ENCODE measurements around the gene TFEB. TPM values are rescaled to one million over a fixed set of nuclear protein-coding genes. Genes with fewer than 3 reads are reported as not detected.

The TFEB gene
- total and polyA plus RNA-seq, 2 donors (not counting 1 experiment from before 2014, with no cell fraction given), result 1.9 to 7.6 TPM

- Histone ChIP-seq H3K9ac (ENCODE audit: insufficient read depth, low read length) (no peak overlapping the region), H3K9me3 (ENCODE audit: control insufficient read depth, insufficient read depth, low read depth, low read length) (no peaks in the 10 kb centered on the region), H3K27ac (ENCODE audit: insufficient read depth, low read length) (no peak overlapping the region), H3K4me2 (ENCODE audit: extremely low read depth, insufficient read depth, low read length) (no peak overlapping the region), H3K79me2 (ENCODE audit: control insufficient read depth, insufficient read depth, low read length) (no peaks in the 10 kb centered on the region), H3K4me1 (ENCODE audit: control insufficient read depth, extremely low read depth, insufficient read depth, low read length) (peaks cover 5% of the 10 kb centered on the region), H3K4me3 (replicated peaks in 1 of 4; ENCODE audit: control extremely low read depth in 1 of 4, insufficient read depth in 1 of 4, low read depth in 3 of 4, low read length in 4 of 4) (no peak overlapping the region), H3K27me3 (ENCODE audit: control insufficient read depth, insufficient read depth, low read length) (no peaks in the 10 kb centered on the region), H3K36me3 (ENCODE audit: control insufficient read depth, insufficient read depth, low read length) (no peaks in the 10 kb centered on the region), H2AFZ (ENCODE audit: low read length) (no peak overlapping the region), H4K20me1 (ENCODE audit: control insufficient read depth, extremely low read depth, insufficient read depth, low read length) (no peaks in the 10 kb centered on the region)
- TF ChIP-seq EZH2 (IDR thresholded peaks at IDR 0.05; ENCODE audit: low read length, missing control alignments) (no peak), CTCF (conservative IDR thresholded peaks at IDR 0.05 in 1 of 2, IDR thresholded peaks at IDR 0.05 in 1 of 2; ENCODE audit: low read depth in 1 of 2, low read length in 2 of 2) (no peak)
- DNase-seq (ENCODE audit: low read depth in 2 of 2), result no peak
Observed at GRCh38 chr6:41719436-41720261, 15.8 kb downstream of the TFEB start.

GRCh38 chr6:41718828-41719227 is 16.6 kb downstream of the TFEB start:
- no peak overlapping the region for H3K9ac ChIP-seq (ENCODE audit: insufficient read depth, low read length)
- no peak overlapping the region for H2AFZ ChIP-seq (ENCODE audit: low read length)
- no peak overlapping the region for H3K4me3 ChIP-seq (replicated peaks in 1 of 4; ENCODE audit: control extremely low read depth in 1 of 4, insufficient read depth in 1 of 4, low read depth in 3 of 4, low read length in 4 of 4)
- TF ChIP-seq CTCF (conservative IDR thresholded peaks at IDR 0.05 in 1 of 2, IDR thresholded peaks at IDR 0.05 in 1 of 2; ENCODE audit: low read depth in 1 of 2, low read length in 2 of 2) (no peak), EZH2 (IDR thresholded peaks at IDR 0.05; ENCODE audit: low read length, missing control alignments) (no peak)
- no peak overlapping the region for H3K4me2 ChIP-seq (ENCODE audit: extremely low read depth, insufficient read depth, low read length)
- H3K27me3 ChIP-seq (ENCODE audit: control insufficient read depth, insufficient read depth, low read length), result no peaks in the 10 kb centered on the region
- DNase-seq (ENCODE audit: low read depth in 2 of 2), result no peak
- no peaks in the 10 kb centered on the region for H3K36me3 ChIP-seq (ENCODE audit: control insufficient read depth, insufficient read depth, low read length)
- no peaks in the 10 kb centered on the region for H3K9me3 ChIP-seq (ENCODE audit: control insufficient read depth, insufficient read depth, low read depth, low read length)
- no peaks in the 10 kb centered on the region for H3K79me2 ChIP-seq (ENCODE audit: control insufficient read depth, insufficient read depth, low read length)
- no peak overlapping the region for H3K27ac ChIP-seq (ENCODE audit: insufficient read depth, low read length)
- H4K20me1 ChIP-seq (ENCODE audit: control insufficient read depth, extremely low read depth, insufficient read depth, low read length), result no peaks in the 10 kb centered on the region
- H3K4me1 ChIP-seq (ENCODE audit: control insufficient read depth, extremely low read depth, insufficient read depth, low read length), result peaks cover 5% of the 10 kb centered on the region

- no peaks in the 10 kb centered on the region for H3K9me3 ChIP-seq (ENCODE audit: control insufficient read depth, insufficient read depth, low read depth, low read length)
- no peak overlapping the region for H3K4me3 ChIP-seq (replicated peaks in 1 of 4; ENCODE audit: control extremely low read depth in 1 of 4, insufficient read depth in 1 of 4, low read depth in 3 of 4, low read length in 4 of 4)
- no peak overlapping the region for H3K9ac ChIP-seq (ENCODE audit: insufficient read depth, low read length)
- no peaks in the 10 kb centered on the region for H3K79me2 ChIP-seq (ENCODE audit: control insufficient read depth, insufficient read depth, low read length)
- H4K20me1 ChIP-seq (ENCODE audit: control insufficient read depth, extremely low read depth, insufficient read depth, low read length), result no peaks in the 10 kb centered on the region
- DNase-seq (ENCODE audit: low read depth in 2 of 2), result no peak
- no peaks in the 10 kb centered on the region for H3K27me3 ChIP-seq (ENCODE audit: control insufficient read depth, insufficient read depth, low read length)
- H2AFZ ChIP-seq (ENCODE audit: low read length), result no peak overlapping the region
- H3K36me3 ChIP-seq (ENCODE audit: control insufficient read depth, insufficient read depth, low read length), result no peaks in the 10 kb centered on the region
- H3K27ac ChIP-seq (ENCODE audit: insufficient read depth, low read length), result no peak overlapping the region
- peaks cover 2% of the 10 kb centered on the region for H3K4me1 ChIP-seq (ENCODE audit: control insufficient read depth, extremely low read depth, insufficient read depth, low read length)
- no peak overlapping the region for H3K4me2 ChIP-seq (ENCODE audit: extremely low read depth, insufficient read depth, low read length)
- no peak for TF ChIP-seq CTCF (conservative IDR thresholded peaks at IDR 0.05 in 1 of 2, IDR thresholded peaks at IDR 0.05 in 1 of 2; ENCODE audit: low read depth in 1 of 2, low read length in 2 of 2)
- no peak for TF ChIP-seq EZH2 (IDR thresholded peaks at IDR 0.05; ENCODE audit: low read length, missing control alignments)
Observed at GRCh38 chr6:41717392-41717736, 18.0 kb downstream of the TFEB start.
